ENCODE data around the gene HOXB2. TPM values are rescaled to one million over a fixed set of nuclear protein-coding genes. Genes with fewer than 3 reads are reported as not detected.

HOXB2 gene
- total and polyA plus RNA-seq, 9 of the 15 experiments (the other 6 are each of a cell fraction or from before 2014, with no cell fraction given), result 2.1 to 97.7 (median 21.2) TPM

DNA sequence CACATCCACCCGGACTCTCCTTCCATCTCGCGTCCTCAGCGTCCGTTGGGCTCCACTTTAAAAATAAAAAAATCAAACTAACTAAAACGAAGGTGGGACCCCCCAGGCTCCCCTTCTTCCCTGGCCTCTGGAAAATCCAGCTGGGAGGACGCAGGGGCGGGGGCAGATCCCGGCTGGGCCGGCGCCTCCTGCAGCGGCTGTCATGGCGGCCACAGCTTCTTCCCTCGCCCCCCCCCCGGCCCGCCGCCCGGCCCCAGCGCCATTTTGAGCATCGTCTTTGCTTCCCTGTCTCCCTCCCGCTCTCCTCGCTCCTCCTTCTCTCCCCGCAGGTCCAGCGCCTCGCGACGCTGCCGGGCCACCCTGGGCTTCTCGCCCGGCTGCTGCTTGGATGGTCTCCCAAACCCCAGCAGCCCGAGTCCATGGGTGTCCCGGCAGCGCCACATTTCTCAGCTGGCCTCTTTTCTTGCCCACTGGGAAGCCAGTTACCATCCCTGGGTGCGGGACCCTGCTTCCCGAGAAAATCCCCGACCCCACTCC, 3.3 kb downstream of the HOXB2 start (continued):
- TF ChIP-seq, protein P1, sequence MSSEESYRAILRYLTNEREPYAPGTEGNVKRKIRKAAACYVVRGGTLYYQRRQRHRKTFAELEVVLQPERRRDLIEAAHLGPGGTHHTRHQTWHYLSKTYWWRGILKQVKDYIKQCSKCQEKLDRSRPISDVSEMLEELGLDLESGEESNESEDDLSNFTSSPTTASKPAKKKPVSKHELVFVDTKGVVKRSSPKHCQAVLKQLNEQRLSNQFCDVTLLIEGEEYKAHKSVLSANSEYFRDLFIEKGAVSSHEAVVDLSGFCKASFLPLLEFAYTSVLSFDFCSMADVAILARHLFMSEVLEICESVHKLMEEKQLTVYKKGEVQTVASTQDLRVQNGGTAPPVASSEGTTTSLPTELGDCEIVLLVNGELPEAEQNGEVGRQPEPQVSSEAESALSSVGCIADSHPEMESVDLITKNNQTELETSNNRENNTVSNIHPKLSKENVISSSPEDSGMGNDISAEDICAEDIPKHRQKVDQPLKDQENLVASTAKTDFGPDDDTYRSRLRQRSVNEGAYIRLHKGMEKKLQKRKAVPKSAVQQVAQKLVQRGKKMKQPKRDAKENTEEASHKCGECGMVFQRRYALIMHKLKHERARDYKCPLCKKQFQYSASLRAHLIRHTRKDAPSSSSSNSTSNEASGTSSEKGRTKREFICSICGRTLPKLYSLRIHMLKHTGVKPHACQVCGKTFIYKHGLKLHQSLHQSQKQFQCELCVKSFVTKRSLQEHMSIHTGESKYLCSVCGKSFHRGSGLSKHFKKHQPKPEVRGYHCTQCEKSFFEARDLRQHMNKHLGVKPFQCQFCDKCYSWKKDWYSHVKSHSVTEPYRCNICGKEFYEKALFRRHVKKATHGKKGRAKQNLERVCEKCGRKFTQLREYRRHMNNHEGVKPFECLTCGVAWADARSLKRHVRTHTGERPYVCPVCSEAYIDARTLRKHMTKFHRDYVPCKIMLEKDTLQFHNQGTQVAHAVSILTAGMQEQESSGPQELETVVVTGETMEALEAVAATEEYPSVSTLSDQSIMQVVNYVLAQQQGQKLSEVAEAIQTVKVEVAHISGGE (CRISPR knock-in tag; IDR thresholded peaks at IDR 0.05), result no peak
- no peak for TF ChIP-seq DPF2 (IDR thresholded peaks at IDR 0.05)
- TF ChIP-seq, protein P2, sequence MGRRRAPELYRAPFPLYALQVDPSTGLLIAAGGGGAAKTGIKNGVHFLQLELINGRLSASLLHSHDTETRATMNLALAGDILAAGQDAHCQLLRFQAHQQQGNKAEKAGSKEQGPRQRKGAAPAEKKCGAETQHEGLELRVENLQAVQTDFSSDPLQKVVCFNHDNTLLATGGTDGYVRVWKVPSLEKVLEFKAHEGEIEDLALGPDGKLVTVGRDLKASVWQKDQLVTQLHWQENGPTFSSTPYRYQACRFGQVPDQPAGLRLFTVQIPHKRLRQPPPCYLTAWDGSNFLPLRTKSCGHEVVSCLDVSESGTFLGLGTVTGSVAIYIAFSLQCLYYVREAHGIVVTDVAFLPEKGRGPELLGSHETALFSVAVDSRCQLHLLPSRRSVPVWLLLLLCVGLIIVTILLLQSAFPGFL (CRISPR knock-in tag; IDR thresholded peaks at IDR 0.05), result no peak
- TF ChIP-seq BCOR (IDR thresholded peaks at IDR 0.05), result no peak
- TF ChIP-seq ZNF232 (CRISPR knock-in tag; IDR thresholded peaks at IDR 0.05), result no peak
- peak; percentile 94 for TF ChIP-seq NFRKB (IDR thresholded peaks at IDR 0.05; ENCODE audit: low read depth)
- no peak for TF ChIP-seq TSC22D4 (tag; IDR thresholded peaks at IDR 0.05)
- no peak for TF ChIP-seq MAFK (IDR thresholded peaks at IDR 0.05; ENCODE audit: low read length)
- TF ChIP-seq ZNF12 (CRISPR knock-in tag; IDR thresholded peaks at IDR 0.05), result no peak
- TF ChIP-seq, protein P3, sequence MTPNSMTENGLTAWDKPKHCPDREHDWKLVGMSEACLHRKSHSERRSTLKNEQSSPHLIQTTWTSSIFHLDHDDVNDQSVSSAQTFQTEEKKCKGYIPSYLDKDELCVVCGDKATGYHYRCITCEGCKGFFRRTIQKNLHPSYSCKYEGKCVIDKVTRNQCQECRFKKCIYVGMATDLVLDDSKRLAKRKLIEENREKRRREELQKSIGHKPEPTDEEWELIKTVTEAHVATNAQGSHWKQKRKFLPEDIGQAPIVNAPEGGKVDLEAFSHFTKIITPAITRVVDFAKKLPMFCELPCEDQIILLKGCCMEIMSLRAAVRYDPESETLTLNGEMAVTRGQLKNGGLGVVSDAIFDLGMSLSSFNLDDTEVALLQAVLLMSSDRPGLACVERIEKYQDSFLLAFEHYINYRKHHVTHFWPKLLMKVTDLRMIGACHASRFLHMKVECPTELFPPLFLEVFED (CRISPR knock-in tag; conservative IDR thresholded peaks at IDR 0.05), result no peak
- 0 out of 2 replicates have a peak, but pooled peaks have one; percentile 45 for TF ChIP-seq ZNF57 (CRISPR knock-in tag; IDR thresholded peaks at IDR 0.05)
- TF ChIP-seq TFAM (CRISPR knock-in tag; conservative IDR thresholded peaks at IDR 0.05), result no peak
- no peak for TF ChIP-seq MCM5 (IDR thresholded peaks at IDR 0.05; ENCODE audit: low read depth)
- TF ChIP-seq JUN (IDR thresholded peaks at IDR 0.05; ENCODE audit: borderline replicate concordance, low read depth, low read length), result no peak
- peak; percentile 42; the same call in 1 of the 2 replicates for TF ChIP-seq JUN (CRISPR knock-in tag; IDR thresholded peaks at IDR 0.05; ENCODE audit: borderline replicate concordance)
- no peak for TF ChIP-seq NR4A1 (CRISPR knock-in tag; IDR thresholded peaks at IDR 0.05)
- no peak for TF ChIP-seq NR4A1 (tag; IDR thresholded peaks at IDR 0.05)
- no peak for TF ChIP-seq ARID3A (IDR thresholded peaks at IDR 0.05; ENCODE audit: borderline replicate concordance, low read depth, low read length)
- TF ChIP-seq TCF15 (CRISPR knock-in tag; IDR thresholded peaks at IDR 0.05), result no peak
